SK-N-SH (cell line): ENCODE data around the gene NID1. TPM values are rescaled to one million over a fixed set of nuclear protein-coding genes. Genes with fewer than 3 reads are reported as not detected.
A peak's percentile ranks its signal among the peaks of the same experiment; 100 is the strongest.

Experiments
- CTCF ChIA-PET: fragments of 300-600, 350-600 bp; formaldehyde crosslinking; extraction: SDS; loops from one replicate; lab custom pipeline; 2021; lab: Yijun Ruan, JAX
- POLR2A ChIA-PET: fragments of 350-600 bp; sonication (Branson Sonifier 250); formaldehyde crosslinking; extraction: SDS; loops from one replicate; lab custom pipeline; 2020; ENCODE audit warnings: antibody characterized with exemption, inconsistent platforms; lab: Yijun Ruan, JAX
- DNase-seq: peaks from one replicate; pipeline ENCODE4 v3.0.0; 2012
- H2AFZ ChIP-seq: fragments of 200-600 bp; sonication (generic); 2 replicates; pipeline ENCODE4 v1.8.1; 2016; ENCODE audit warnings: antibody characterized with exemption, mild to moderate bottlenecking, low read depth
- H3F3A ChIP-seq: fragments of 200-600 bp; sonication (generic); replicated peaks from 2 replicates; pipeline ENCODE3; 2016; ENCODE audit warnings: antibody characterized with exemption, mild to moderate bottlenecking; ENCODE audit not compliant: insufficient read depth
- H3K27ac ChIP-seq, 2 experiments: fragments of 200-500 bp in 1 of 2; fragments of 200-600 bp in 1 of 2; sonication (Bioruptor generic) in 1 of 2; sonication (generic), shearing (Covaris generic) in 1 of 2; 2 replicates each; pipeline versions ENCODE4 v1.5.1 to v1.6.1; 2014 to 2016; ENCODE audit warnings: low read depth in 2 of 2, inconsistent platforms in 1 of 2, low read length in 1 of 2, mild to moderate bottlenecking in 1 of 2, mixed read lengths in 1 of 2
- H3K27me3 ChIP-seq: fragments of 200-600 bp; sonication (generic), shearing (Covaris generic); 2 replicates; pipeline ENCODE4 v1.6.1; 2016; ENCODE audit warnings: mixed run types; ENCODE audit not compliant: insufficient read depth
- H3K36me3 ChIP-seq, 2 experiments: fragments of 200-500 bp in 1 of 2; fragments of 200-600 bp in 1 of 2; sonication (Bioruptor generic) in 1 of 2; sonication (generic) in 1 of 2; replicated peaks in 1 of 2; 2 replicates each; pipeline versions ENCODE3 to v1.5.1; 2014 to 2016; ENCODE audit warnings: low read length in 1 of 2, mild to moderate bottlenecking in 1 of 2; ENCODE audit not compliant: insufficient read depth in 2 of 2, control insufficient read depth in 1 of 2
- H3K4me1 ChIP-seq, 2 experiments: fragments of 200-500 bp in 1 of 2; fragments of 200-600 bp in 1 of 2; sonication (Bioruptor generic) in 1 of 2; sonication (generic), shearing (Covaris generic) in 1 of 2; 2 replicates each; pipeline versions ENCODE4 v1.5.1 to v1.6.1; 2014 to 2016; ENCODE audit warnings: low read depth in 1 of 2, low read length in 1 of 2, mixed run types in 1 of 2; ENCODE audit not compliant: insufficient read depth in 2 of 2, control insufficient read depth in 1 of 2
- H3K4me2 ChIP-seq: fragments of 200-600 bp; sonication (generic), shearing (Covaris generic); 2 replicates; pipeline ENCODE4 v1.6.1; 2017; ENCODE audit warnings: mixed run types
- H3K4me3 ChIP-seq, 2 experiments: fragments of 200-500 bp in 1 of 2; fragments of 200-600 bp in 1 of 2; sonication (Bioruptor generic) in 1 of 2; sonication (generic), shearing (Covaris generic) in 1 of 2; 2 replicates each; pipeline versions ENCODE4 v1.5.1 to v1.8.1; 2014 to 2016; ENCODE audit warnings: low read depth in 2 of 2, inconsistent platforms in 1 of 2, low read length in 1 of 2, mild to moderate bottlenecking in 1 of 2, mixed read lengths in 1 of 2, moderate library complexity in 1 of 2
- H3K79me2 ChIP-seq: fragments of 200-600 bp; sonication (generic); 2 replicates; pipeline ENCODE4 v1.8.1; 2017; ENCODE audit warnings: mild to moderate bottlenecking; ENCODE audit not compliant: insufficient read depth
- H3K9ac ChIP-seq: fragments of 200-600 bp; sonication (generic); 2 replicates; pipeline ENCODE4 v1.6.1; 2017; ENCODE audit warnings: mixed run types
- H3K9me2 ChIP-seq: fragments of 200-600 bp; sonication (generic); 2 replicates; pipeline ENCODE4 v1.6.1; 2017; ENCODE audit warnings: mixed run types
- H3K9me3 ChIP-seq: fragments of 200-600 bp; sonication (generic); 2 replicates; pipeline ENCODE4 v1.6.1; 2017; ENCODE audit warnings: mixed run types, mild to moderate bottlenecking, moderate library complexity
- H4K20me1 ChIP-seq: fragments of 200-600 bp; sonication (generic); 2 replicates; pipeline ENCODE4 v1.6.1; 2017; ENCODE audit warnings: mild to moderate bottlenecking, mixed run types; ENCODE audit not compliant: insufficient read depth
- CHD2 ChIP-seq: fragments of 150-350 bp; IDR thresholded peaks from 2 replicates; pipeline ENCODE4 v1.6.1; 2018; ENCODE audit warnings: low read length; ENCODE audit not compliant: partially characterized antibody
- EP300 ChIP-seq, 2 experiments: IDR thresholded peaks; 2 replicates each; pipeline versions ENCODE4 v1.4.0 to v1.6.1; 2012; ENCODE audit warnings: borderline replicate concordance in 1 of 2, low read depth in 1 of 2, low read length in 1 of 2
- EZH2phosphoT487 ChIP-seq: fragments of 200-600 bp; sonication (generic); IDR thresholded peaks from 2 replicates; pipeline ENCODE4 v1.6.1; 2017; ENCODE audit warnings: low read depth, mixed run types, mild to moderate bottlenecking, antibody characterized with exemption, moderate library complexity, borderline replicate concordance
- FOSL2 ChIP-seq: IDR thresholded peaks from 2 replicates; pipeline ENCODE4 v1.4.0; 2012; ENCODE audit warnings: low read depth, mild to moderate bottlenecking, moderate library complexity, borderline replicate concordance
- FOXJ3 ChIP-seq: sonication (generic); formaldehyde crosslinking; IDR thresholded peaks from 2 replicates; pipeline ENCODE4 v1.5.1; 2020; ENCODE audit warnings: mild to moderate bottlenecking, missing genetic modification reagents
- GABPA ChIP-seq: IDR thresholded peaks from 2 replicates; pipeline ENCODE4 v1.4.0; 2012; ENCODE audit warnings: low read depth, mild to moderate bottlenecking
- GATA2 ChIP-seq: sonication (generic); formaldehyde crosslinking; IDR thresholded peaks from 2 replicates; pipeline ENCODE4 v1.5.0; 2020; ENCODE audit warnings: mild to moderate bottlenecking, missing genetic modification reagents
- MEF2A ChIP-seq: IDR thresholded peaks from 2 replicates; pipeline ENCODE4 v1.4.0; 2012; ENCODE audit warnings: low read depth, borderline replicate concordance
- NFIC ChIP-seq: IDR thresholded peaks from 2 replicates; pipeline ENCODE4 v1.4.0; 2012; ENCODE audit warnings: borderline replicate concordance
- RCOR1 ChIP-seq: fragments of 150-350 bp; IDR thresholded peaks from 2 replicates; pipeline ENCODE4 v1.6.1; 2017; ENCODE audit warnings: antibody characterized with exemption, low read length
- REST ChIP-seq: IDR thresholded peaks from 2 replicates; pipeline ENCODE4 v1.6.1; 2012; ENCODE audit warnings: mild to moderate bottlenecking, low read depth, low read length, moderate library complexity
- RFX5 ChIP-seq: IDR thresholded peaks from 2 replicates; pipeline ENCODE4 v1.6.1; 2012; ENCODE audit warnings: mild to moderate bottlenecking, improper control_type of control experiment, low read length
- RXRA ChIP-seq: IDR thresholded peaks from 2 replicates; pipeline ENCODE4 v1.4.0; 2012; ENCODE audit warnings: low read depth, mild to moderate bottlenecking, borderline replicate concordance
- SIN3A ChIP-seq: IDR thresholded peaks from 2 replicates; pipeline ENCODE4 v1.6.1; 2012; ENCODE audit warnings: low read depth, mild to moderate bottlenecking, low read length, moderate library complexity, borderline replicate concordance
- SMC3 ChIP-seq: IDR thresholded peaks from 2 replicates; pipeline ENCODE4 v1.6.1; 2012; ENCODE audit warnings: low read depth, low read length, improper control_type of control experiment
- USF2 ChIP-seq: fragments of 150-350 bp; IDR thresholded peaks from 2 replicates; pipeline ENCODE4 v1.6.1; 2017; ENCODE audit warnings: antibody characterized with exemption, low read length, low read depth, borderline replicate concordance
- YY1 ChIP-seq: IDR thresholded peaks from 2 replicates; pipeline ENCODE4 v1.4.0; 2012; ENCODE audit warnings: low read depth, mild to moderate bottlenecking
- ZBTB33 ChIP-seq: IDR thresholded peaks from 2 replicates; pipeline ENCODE4 v1.4.0; 2012; ENCODE audit warnings: low read depth, borderline replicate concordance
- WGBS: methylation state at CpG from one replicate; pipeline ENCODE4 v1.1.6; 2017; ENCODE audit warnings: low lambda C conversion rate; 5-methylcytosine and 5-hydroxymethylcytosine counted together
- polyA plus RNA-seq, 3 experiments: library from polyadenylated mRNA; depleted of rRNA; stranded (reverse); fragments of >200 nt; gene quantifications; 2 replicates each; pipeline ENCODE4 v1.2.3, GENCODE V29; 2012

NID1 gene
- polyA plus RNA-seq, 1 of the 3 experiments (the other 2 are of a cell fraction): 74.3 TPM

GRCh38 chr1:236058141-236058934, 6.6 kb downstream of the NID1 start (continued):
- TF ChIP-seq REST (no peak), FOXJ3 (CRISPR knock-in tag) (0 out of 2 replicates have a peak, but pooled peaks have one; percentile 43), NFIC (no peak), FOSL2 (no peak), USF2 (no peak; the same call in 1 of the 2 replicates), RCOR1 (peak; percentile 58; the same call in 1 of the 2 replicates)

GRCh38 chr1:236057546-236057945, 7.3 kb downstream of the NID1 start:
- POLR2A ChIA-PET: no interaction called here
- Histone ChIP-seq H3F3A (no peaks in the 10 kb centered on the region), H3K9me3 (no peaks in the 10 kb centered on the region), H2AFZ (no peak overlapping the region; the same call in 1 of the 2 replicates), H4K20me1 (no peaks in the 10 kb centered on the region), H3K27me3 (no peaks in the 10 kb centered on the region), H3K9me2 (no peaks in the 10 kb centered on the region), H3K79me2 (peaks cover 56% of the 10 kb centered on the region), H3K4me3 (no peak overlapping the region), H3K9ac (no peak overlapping the region), H3K36me3 (peaks cover 0 to 6% of the 10 kb centered on the region in 2 experiments), H3K4me1 (peaks cover 0 to 16% of the 10 kb centered on the region in 2 experiments; a peak in 3 of 4 replicates), H3K4me2 (peak overlapping the region; percentile 30; the same call in 1 of the 2 replicates), H3K27ac (peak overlapping the region in 1 of 2 experiments; percentile 41; a peak in 3 of 4 replicates)
- WGBS: 85% methylated on average over 5 of the region's 5 CpGs
- no peak for TF ChIP-seq FOSL2
- TF ChIP-seq CHD2: no peak
- no peak for TF ChIP-seq EP300 (IDR thresholded peaks at IDR 0.05; ENCODE audit: borderline replicate concordance in 1 of 2, low read depth in 1 of 2, low read length in 1 of 2)
- TF ChIP-seq EZH2phosphoT487: no peak
- TF ChIP-seq SMC3: no peak
- no peak for TF ChIP-seq SIN3A
- no peak for TF ChIP-seq RCOR1
- TF ChIP-seq GABPA: no peak
- no peak for TF ChIP-seq GATA2 (CRISPR knock-in tag)
- no peak for TF ChIP-seq RXRA
- TF ChIP-seq YY1: no peak
- no peak for TF ChIP-seq FOXJ3 (CRISPR knock-in tag)
- TF ChIP-seq ZBTB33: no peak
- no peak for TF ChIP-seq USF2
- no peak for TF ChIP-seq MEF2A
- no peak for TF ChIP-seq RFX5
- no peak for TF ChIP-seq NFIC
- DNase-seq: no peak
- CTCF ChIA-PET: interaction anchor here (1.1 kb wide), 1 partner anchor 11 kb away, joined by 3 read pairs; no protein-coding TSS in a partner anchor
